Stimulated activated CD8-positive, alpha-beta memory T cell treated with anti-CD3 and anti-CD28 coated beads, Interleukin-15, amount 100 ng/mL, for 1 hour (primary cell): Measurements from ENCODE around the gene ARSJ.

Source experiments
- DNase-seq: peaks from one replicate; pipeline ENCODE4 v3.0.0-alpha.2; 2020; ENCODE audit warnings: low read depth

The ARSJ gene

GRCh38 chr4:113899271-113900070 lies 80.0 kb downstream of the ARSJ start:
- no peak for DNase-seq

DNA sequence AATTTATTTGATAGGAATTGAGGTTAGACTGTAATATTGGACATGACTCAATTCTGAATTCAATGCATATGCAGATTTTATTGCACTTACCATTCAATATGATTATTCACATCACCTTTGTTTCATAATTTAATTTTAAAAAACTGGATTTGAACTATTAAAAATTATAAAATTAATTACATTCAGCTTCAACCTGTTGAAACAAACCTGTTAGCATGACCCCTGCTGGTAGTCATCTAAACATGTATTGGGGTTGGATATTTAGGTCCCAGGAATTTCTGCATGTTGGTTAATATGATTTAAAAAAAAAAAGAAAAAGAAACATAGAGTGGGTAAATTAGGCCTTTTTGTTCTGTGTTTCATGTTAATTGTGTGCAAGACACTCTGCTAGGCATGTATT lies 85.9 kb downstream of the ARSJ start:
- no peak for DNase-seq

DNA sequence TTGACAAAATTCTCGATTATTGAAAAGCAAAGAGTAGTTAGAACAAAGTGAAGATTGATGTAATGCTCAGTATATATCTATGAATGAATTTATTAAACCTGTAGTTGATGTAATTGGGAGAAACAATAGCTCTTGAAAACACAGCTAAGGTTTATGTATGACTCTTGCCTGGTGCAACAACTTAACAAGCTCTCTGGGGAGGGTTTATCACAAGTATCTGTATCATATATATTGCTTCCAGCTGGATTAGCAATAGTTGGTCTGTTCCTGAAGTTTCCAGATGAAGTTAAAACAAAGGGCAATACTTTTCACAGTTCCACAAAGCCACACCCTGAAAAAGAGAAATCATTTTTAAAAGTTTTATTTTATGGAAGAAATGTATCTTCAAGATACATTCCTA lies 91.4 kb downstream of the ARSJ start:
- no peak for DNase-seq

- DNase-seq = no peak
Observed at GRCh38 chr4:113885291-113885690, 94.2 kb downstream of the ARSJ start.

- DNase-seq = no peak
Observed at GRCh38 chr4:113884655-113885054, 94.8 kb downstream of the ARSJ start.

DNA sequence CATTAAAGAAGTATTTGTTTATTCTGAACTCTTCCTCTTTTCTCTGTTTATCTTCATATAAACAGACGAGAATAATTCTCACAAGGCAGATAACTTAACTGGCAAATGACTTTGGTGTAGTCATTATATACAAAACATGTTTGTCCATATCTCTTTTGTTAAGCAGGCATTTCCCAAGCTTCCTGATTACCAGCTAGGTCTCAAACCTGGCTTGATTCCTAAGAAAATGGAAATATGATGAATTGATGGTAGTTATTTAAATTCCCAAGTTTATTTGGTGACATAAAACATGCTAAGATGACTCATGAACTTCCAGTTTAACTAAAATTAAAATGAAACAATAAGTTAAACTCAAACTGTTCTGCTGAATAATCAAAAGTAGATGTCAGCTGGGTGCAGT lies 96.8 kb downstream of the ARSJ start:
- no peak for DNase-seq

DNA sequence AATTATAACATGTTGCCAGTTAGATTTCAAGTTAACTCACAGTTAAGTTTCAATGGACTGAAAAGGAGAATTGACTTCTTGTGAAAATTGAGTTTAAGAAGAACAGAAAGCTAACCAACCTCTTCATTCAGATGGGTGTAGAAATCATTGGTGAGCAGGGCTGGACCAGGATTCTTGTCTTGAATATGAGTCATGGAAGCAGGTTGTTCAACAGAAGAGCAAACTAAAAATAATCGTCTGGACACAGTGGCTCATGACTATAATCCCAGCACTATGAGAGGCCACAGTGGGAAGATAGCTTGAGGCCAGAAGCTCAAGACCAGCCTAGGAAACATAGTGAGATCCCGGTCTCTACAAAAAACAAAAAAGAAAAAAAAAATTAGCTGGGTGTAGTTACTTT lies 98.2 kb downstream of the ARSJ start:
- no peak for DNase-seq

DNA sequence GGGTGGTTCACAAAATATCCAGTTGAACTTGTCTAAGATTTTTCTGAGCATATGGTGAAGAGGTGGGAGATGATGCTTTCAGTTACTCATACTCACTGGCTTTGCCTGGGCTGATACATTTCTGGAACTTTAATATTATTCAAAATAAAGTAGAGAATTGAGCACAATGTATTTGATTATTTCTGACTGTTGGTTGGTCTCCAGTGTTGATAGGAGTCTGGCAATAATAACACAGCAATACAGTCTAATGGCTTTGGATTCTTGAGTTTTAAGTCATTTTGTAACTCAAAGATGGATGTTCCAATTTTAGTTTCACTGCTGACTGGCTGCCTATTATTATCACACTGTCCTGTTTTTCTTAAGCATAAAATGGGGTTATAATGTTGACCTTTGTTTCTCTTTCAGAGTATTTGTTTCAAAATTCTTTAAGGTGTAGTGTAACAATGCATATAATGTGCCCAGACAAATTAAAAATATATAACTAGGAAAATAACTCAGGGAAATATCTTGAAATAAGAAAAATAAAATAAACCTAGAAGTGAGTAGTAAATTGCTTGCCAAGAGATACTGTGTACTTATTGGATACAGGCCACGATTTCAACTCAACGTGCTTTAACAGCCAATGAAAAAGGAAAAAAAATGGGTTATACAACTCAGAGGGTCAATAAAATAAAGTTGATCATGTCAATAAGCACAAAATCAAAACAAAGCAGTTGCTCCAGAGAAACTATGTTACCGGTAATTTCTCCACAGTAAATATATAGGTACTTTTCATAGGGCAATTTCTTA lies 99.0 kb downstream of the ARSJ start:
- no peak for DNase-seq

DNA sequence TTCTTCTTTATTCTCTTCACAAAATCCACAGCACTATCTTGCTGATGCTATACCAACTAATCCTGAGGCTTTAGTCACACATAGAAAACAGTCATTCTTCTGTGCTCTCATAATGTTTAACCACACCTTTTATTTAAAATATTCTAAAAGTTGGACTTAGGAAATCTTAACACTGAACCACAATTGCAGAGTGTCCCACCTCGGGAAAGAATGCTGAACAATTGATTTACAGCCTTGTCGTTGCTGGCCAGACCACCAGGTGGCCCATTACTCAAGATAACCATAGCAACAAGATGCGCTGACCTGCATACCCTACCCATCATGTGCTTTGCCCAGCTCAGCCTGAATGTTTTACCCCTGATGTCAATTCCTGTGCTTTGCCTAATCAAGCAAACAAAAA lies 100.8 kb downstream of the ARSJ start:
- DNase-seq = no peak

DNA sequence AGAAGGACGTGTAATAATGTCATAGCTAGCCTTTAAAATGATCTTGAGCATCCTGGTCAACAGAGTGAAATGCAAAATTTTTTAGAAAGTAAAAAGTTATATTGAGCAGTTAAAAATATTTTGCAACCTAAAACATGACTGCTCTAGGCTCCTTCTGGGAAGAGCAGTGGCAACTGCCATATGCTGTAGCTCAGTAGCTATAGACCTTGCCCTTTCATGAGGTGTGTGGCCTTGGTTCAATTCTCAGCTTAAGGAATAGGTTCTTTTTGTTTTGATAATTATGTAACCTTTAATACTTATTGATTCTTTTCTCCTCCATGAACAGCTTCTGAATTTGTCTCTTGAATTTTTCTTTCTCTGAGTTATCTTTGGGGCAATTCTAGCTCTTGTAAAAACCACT lies 105.0 kb downstream of the ARSJ start:
- no peak for DNase-seq

GRCh38 chr4:113873508-113873907 lies 105.9 kb downstream of the ARSJ start:
- no peak for DNase-seq

GRCh38 chr4:113872426-113873260 lies 106.8 kb downstream of the ARSJ start:
- DNase-seq = no peak

DNA sequence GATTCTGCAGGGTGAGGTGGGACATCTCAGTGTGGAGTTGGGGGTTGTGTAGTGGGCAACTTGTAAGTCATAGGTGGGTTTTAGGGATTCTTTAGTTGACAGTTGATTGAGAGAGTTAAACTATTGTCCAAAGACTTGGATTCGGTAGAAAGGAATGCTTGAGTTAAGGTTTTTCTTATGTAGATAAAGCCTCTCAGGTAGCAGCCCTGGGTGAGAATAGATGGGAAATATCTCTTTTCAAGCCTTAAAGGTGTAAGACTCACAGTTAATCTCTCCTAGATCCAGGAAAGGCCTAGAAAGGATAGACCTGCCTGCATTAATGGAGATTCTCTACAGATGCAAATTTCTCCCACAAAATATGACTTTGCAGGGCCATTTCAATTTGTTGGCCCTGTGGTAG lies 108.4 kb downstream of the ARSJ start:
- no peak for DNase-seq

DNA sequence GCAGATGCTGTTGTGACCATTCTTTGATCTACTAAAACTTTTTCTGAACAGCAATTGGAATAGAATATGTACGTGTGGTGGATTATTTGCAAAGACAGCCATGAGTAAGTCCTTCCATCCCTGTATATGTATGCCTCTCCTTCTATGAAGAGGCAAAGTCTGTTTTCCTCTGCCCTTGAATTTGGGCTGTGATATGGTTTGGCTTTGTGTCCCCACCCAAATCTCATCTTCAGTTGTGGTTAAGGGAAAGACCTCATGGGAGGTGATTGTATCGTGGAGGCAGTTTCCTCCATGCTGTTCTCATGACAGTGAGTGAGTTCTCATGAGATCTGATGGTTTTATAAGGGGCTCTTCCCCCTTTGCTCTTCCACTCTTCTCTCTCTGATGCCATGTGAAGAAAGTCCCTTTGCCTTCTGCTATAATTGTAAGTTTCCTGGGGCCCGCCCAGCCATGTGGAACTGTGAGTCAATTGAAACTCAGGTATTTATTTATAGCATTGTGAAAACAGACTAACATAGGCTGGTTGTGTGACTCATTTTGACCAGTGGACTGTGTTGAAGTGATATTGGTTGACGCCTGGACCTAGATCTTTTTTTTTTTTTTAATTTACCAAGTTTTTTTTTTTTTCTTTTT lies 109.6 kb downstream of the ARSJ start:
- DNase-seq = no peak

GRCh38 chr4:113866611-113867010 lies 112.8 kb downstream of the ARSJ start:
- DNase-seq = no peak

DNA sequence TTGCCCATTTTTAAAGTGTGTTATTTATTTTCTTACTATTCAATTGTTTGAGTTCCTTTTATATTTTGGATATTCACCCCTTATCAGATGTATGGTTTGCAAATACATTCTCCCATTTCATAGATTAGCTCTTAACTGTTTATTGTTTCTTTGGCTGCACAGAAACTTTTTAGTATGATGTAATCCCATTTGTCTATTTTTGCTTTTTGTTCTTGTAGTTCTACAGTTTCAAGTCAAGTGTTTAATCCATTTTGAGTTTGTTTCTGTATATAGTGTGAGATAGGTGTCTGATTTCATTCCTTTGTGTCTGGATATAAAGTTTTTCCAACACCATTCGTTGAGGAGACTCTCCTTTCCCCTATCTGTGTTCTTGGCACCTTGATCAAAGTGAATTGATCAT lies 120.5 kb downstream of the ARSJ start:
- no peak for DNase-seq

- DNase-seq = no peak
Observed at GRCh38 chr4:113851816-113852215, 127.6 kb downstream of the ARSJ start.
